ENCODE data around the gene ZNF594.
"Not testable (repeated sequence)": the region's sequence is repeated elsewhere in the genome, so short reads cannot be mapped to it uniquely, and the experiment has no call there.

Gene ZNF594

GRCh38 chr17:5226940-5227878, 35.5 kb upstream of the ZNF594 start:
- no peak for TF ChIP-seq CTCF (conservative IDR thresholded peaks at IDR 0.05; ENCODE audit: control insufficient read depth, insufficient read depth, low read depth, low read length)
- no peak for DNase-seq (ENCODE audit: low read depth)
- no peak overlapping the region for H3K4me3 ChIP-seq (ENCODE audit: control insufficient read depth, low read depth, low read length)

- no peak for TF ChIP-seq CTCF (conservative IDR thresholded peaks at IDR 0.05; ENCODE audit: control insufficient read depth, insufficient read depth, low read depth, low read length)
- H3K4me3 ChIP-seq (ENCODE audit: control insufficient read depth, low read depth, low read length) = no peak overlapping the region
- DNase-seq (ENCODE audit: low read depth) = no peak
Observed at GRCh38 chr17:5225668-5226457, 34.2 kb upstream of the ZNF594 start.

- not testable (repeated sequence) for H3K4me3 ChIP-seq (ENCODE audit: control insufficient read depth, low read depth, low read length); DNase-seq (ENCODE audit: low read depth)
Observed at GRCh38 chr17:5221912-5222311, 30.2 kb upstream of the ZNF594 start.

- DNase-seq (ENCODE audit: low read depth) = no peak
- no peak overlapping the region for H3K4me3 ChIP-seq (ENCODE audit: control insufficient read depth, low read depth, low read length)
- no peak for TF ChIP-seq CTCF (conservative IDR thresholded peaks at IDR 0.05; ENCODE audit: control insufficient read depth, insufficient read depth, low read depth, low read length)
Observed at GRCh38 chr17:5220074-5220473, 28.4 kb upstream of the ZNF594 start.

GRCh38 chr17:5219536-5219935, 27.9 kb upstream of the ZNF594 start:
- H3K4me3 ChIP-seq (ENCODE audit: control insufficient read depth, low read depth, low read length) = no peak overlapping the region
- no peak for DNase-seq (ENCODE audit: low read depth)
- no peak for TF ChIP-seq CTCF (conservative IDR thresholded peaks at IDR 0.05; ENCODE audit: control insufficient read depth, insufficient read depth, low read depth, low read length)

- not testable (repeated sequence) for H3K4me3 ChIP-seq (ENCODE audit: control insufficient read depth, low read depth, low read length); DNase-seq (ENCODE audit: low read depth)
Observed at GRCh38 chr17:5217562-5217961, 25.9 kb upstream of the ZNF594 start.

- no peak for TF ChIP-seq CTCF (conservative IDR thresholded peaks at IDR 0.05; ENCODE audit: control insufficient read depth, insufficient read depth, low read depth, low read length)
- no peak overlapping the region for H3K4me3 ChIP-seq (ENCODE audit: control insufficient read depth, low read depth, low read length)
- DNase-seq (ENCODE audit: low read depth) = no peak
Observed at GRCh38 chr17:5211458-5211857, 19.8 kb upstream of the ZNF594 start.

Measured in fibroblast of mammary gland (primary cell).